K562 (cell line): ENCODE data around the gene CCDC15.

ENCODE experiments used
- ZNF75A ChIP-seq: fragments of 450-650 bp; formaldehyde crosslinking; IDR thresholded peaks from 2 replicates; pipeline ENCODE4 v1.4.0; 2020; ENCODE audit warnings: mild to moderate bottlenecking
- TF ChIP-seq, protein P1 (sequence below), 3 experiments: IDR thresholded peaks in 2 of 3; conservative IDR thresholded peaks in 1 of 3; 2 replicates each; pipeline ENCODE4 v1.5.1; 2011 to 2012; ENCODE audit warnings: low read length in 3 of 3, mild to moderate bottlenecking in 3 of 3, control low read depth in 2 of 3, improper control_type of control experiment in 1 of 3, inconsistent platforms in 1 of 3, low read depth in 1 of 3, mixed read lengths in 1 of 3, moderate library complexity in 1 of 3; ENCODE audit not compliant: insufficient read depth in 2 of 3

DNA sequence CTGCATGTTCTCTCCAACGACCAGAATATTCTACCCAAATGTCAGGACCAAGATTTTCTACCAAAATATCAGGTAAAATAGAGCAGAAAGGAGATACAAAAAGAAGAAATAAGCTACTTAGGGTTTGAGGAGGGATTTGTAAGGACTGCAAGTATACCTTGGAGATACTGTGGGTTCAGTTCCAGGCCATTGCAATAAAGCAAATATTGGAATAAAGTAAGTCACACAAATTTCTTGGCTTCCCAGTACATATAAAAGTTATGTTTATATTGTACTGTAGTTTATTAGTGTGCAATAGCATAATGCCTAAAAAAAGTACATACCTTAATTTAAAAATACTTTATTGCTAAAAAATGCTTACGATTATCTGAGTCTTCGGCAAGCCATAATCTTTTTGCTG is 34.1 kb downstream of the CCDC15 start:
- TF ChIP-seq, protein P1, sequence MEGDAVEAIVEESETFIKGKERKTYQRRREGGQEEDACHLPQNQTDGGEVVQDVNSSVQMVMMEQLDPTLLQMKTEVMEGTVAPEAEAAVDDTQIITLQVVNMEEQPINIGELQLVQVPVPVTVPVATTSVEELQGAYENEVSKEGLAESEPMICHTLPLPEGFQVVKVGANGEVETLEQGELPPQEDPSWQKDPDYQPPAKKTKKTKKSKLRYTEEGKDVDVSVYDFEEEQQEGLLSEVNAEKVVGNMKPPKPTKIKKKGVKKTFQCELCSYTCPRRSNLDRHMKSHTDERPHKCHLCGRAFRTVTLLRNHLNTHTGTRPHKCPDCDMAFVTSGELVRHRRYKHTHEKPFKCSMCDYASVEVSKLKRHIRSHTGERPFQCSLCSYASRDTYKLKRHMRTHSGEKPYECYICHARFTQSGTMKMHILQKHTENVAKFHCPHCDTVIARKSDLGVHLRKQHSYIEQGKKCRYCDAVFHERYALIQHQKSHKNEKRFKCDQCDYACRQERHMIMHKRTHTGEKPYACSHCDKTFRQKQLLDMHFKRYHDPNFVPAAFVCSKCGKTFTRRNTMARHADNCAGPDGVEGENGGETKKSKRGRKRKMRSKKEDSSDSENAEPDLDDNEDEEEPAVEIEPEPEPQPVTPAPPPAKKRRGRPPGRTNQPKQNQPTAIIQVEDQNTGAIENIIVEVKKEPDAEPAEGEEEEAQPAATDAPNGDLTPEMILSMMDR (IDR thresholded peaks at IDR 0.05 in 2 of 3, conservative IDR thresholded peaks at IDR 0.05 in 1 of 3; ENCODE audit: insufficient read depth in 2 of 3, low read depth in 1 of 3, low read length in 3 of 3) = no peak
- TF ChIP-seq ZNF75A (CRISPR knock-in tag) = no peak
